PC-9 (cell line): ENCODE data around the gene LCAT. TPM values are rescaled to one million over a fixed set of nuclear protein-coding genes. Genes with fewer than 3 reads are reported as not detected.

Experiments
- BruUV-seq: library from RNA; stranded (reverse); fragments of 400-500 nt; replicated peaks from 2 replicates; lab custom pipeline; 2021; lab: Mats Ljungman, UMichigan
- CTCF ChIA-PET: fragments of 300-600 bp; sonication (Branson Sonifier 250); formaldehyde crosslinking; loops from one replicate; lab custom pipeline; 2022; ENCODE audit warnings: antibody characterized with exemption; lab: Charles Lee
- POLR2A ChIA-PET: fragments of 300-600 bp; sonication (Branson Sonifier 250); formaldehyde crosslinking; loops from one replicate; lab custom pipeline; 2022; ENCODE audit warnings: antibody characterized with exemption; ENCODE audit not compliant: unreplicated experiment; lab: Charles Lee
- DNase-seq, 2 experiments: peaks; one replicate each; pipeline versions ENCODE4 v3.0.0 to v3.0.0-alpha.2; 2015 to 2022; ENCODE audit warnings: mixed read lengths in 1 of 2
- H2AFZ ChIP-seq: fragments of 200-600 bp; sonication (generic); 2 replicates; pipeline ENCODE4 v1.8.1; 2017; ENCODE audit warnings: antibody characterized with exemption
- H3F3A ChIP-seq: fragments of 200-600 bp; sonication (generic); 2 replicates; pipeline ENCODE4 v1.8.1; 2017; ENCODE audit warnings: antibody characterized with exemption, mild to moderate bottlenecking, low read depth; ENCODE audit not compliant: insufficient read depth
- H3K27ac ChIP-seq: fragments of 200-600 bp; sonication (generic); 2 replicates; pipeline ENCODE4 v1.6.1; 2016; ENCODE audit warnings: mixed run types
- H3K27me3 ChIP-seq: fragments of 200-600 bp; sonication (generic); 2 replicates; pipeline ENCODE4 v1.6.1; 2016; ENCODE audit warnings: low read depth, mixed run types; ENCODE audit not compliant: insufficient read depth
- H3K36me3 ChIP-seq: fragments of 200-600 bp; sonication (generic); 2 replicates; pipeline ENCODE4 v1.6.1; 2016; ENCODE audit warnings: low read depth, mixed run types
- H3K4me1 ChIP-seq: fragments of 200-600 bp; sonication (generic); replicated peaks from 2 replicates; pipeline ENCODE4 v1.6.1; 2016; ENCODE audit warnings: mixed run types; ENCODE audit not compliant: insufficient read depth
- H3K4me2 ChIP-seq: fragments of 200-600 bp; sonication (generic); 2 replicates; pipeline ENCODE4 v1.6.1; 2017; ENCODE audit warnings: mixed run types
- H3K4me3 ChIP-seq: fragments of 200-600 bp; sonication (generic); 2 replicates; pipeline ENCODE4 v1.6.1; 2016; ENCODE audit warnings: mixed run types
- H3K79me2 ChIP-seq: fragments of 200-600 bp; sonication (generic); 2 replicates; pipeline ENCODE4 v1.6.1; 2017; ENCODE audit warnings: low read depth, mixed run types
- H3K9me2 ChIP-seq: fragments of 200-600 bp; sonication (generic); 2 replicates; pipeline ENCODE4 v1.8.1; 2017; ENCODE audit warnings: mild to moderate bottlenecking; ENCODE audit not compliant: insufficient read depth
- H3K9me3 ChIP-seq: fragments of 200-600 bp; sonication (generic); 2 replicates; pipeline ENCODE4 v1.8.1; 2016; ENCODE audit warnings: low read depth; ENCODE audit not compliant: insufficient read depth
- H4K20me1 ChIP-seq: fragments of 200-600 bp; sonication (generic); 2 replicates; pipeline ENCODE4 v1.8.1; 2017; ENCODE audit not compliant: insufficient read depth
- CTCF ChIP-seq: fragments of 200-600 bp; sonication (generic); conservative IDR thresholded peaks from 2 replicates; pipeline ENCODE4 v1.6.1; 2017; ENCODE audit warnings: mixed run types, antibody characterized with exemption, mild to moderate bottlenecking, moderate library complexity
- EZH2 ChIP-seq: fragments of 200-600 bp; sonication (generic); IDR thresholded peaks from 2 replicates; pipeline ENCODE4 v1.8.0; 2017; ENCODE audit warnings: antibody characterized with exemption, low read depth
- intact Hi-C: fragments of 100-400 bp; cut with micrococcal nuclease; formaldehyde crosslinking; loops from one replicate; pipeline ENCODE4 v1.10.0; 2022; ENCODE audit not compliant: unreplicated experiment
- total RNA-seq: library from RNA; stranded (reverse); gene quantifications from 2 replicates; pipeline ENCODE4 v1.2.3, GENCODE V29; 2021

LCAT gene
- total RNA-seq, 1 experiment from 2014 or later, result 11.9 TPM

DNA sequence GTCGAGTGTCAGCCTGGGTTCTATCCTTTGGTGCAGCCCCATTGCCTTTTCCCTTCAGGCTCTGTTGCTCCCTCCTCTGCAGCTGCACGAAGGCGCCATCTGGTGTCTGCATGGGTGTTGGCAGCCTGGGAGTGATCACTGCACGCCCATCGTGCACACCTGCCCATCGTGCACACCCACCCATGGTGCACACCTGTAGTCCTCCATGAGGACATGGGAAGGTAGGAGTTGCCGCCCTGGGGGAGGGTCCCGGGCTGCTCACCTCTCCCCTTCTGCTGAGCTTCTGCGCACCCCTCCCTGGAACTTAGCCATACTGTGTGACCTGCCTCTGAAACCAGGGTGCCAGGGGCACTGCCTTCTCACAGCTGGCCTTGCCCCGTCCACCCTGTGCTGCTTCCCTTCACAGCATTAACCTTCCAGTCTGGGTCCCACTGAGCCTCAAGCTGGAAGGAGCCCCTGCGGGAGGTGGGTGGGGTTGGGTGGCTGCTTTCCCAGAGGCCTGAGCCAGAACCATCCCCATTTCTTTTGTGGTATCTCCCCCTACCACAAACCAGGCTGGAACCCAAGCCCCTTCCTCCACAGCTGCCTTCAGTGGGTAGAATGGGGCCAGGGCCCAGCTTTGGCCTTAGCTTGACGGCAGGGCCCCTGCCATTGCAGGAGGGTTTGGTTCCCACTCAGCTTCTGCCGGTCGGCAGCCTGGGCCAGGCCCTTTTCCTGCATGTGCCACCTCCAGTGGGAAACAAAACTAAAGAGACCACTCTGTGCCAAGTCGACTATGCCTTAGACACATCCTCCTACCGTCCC is 15.2 kb downstream of the LCAT start:
- H3K4me2 ChIP-seq, result no peak overlapping the region
- CTCF ChIA-PET, result interaction anchor here (0.6 kb wide), 1 partner anchor 103 kb away, joined by 3 read pairs; no protein-coding TSS in a partner anchor
- no peak overlapping the region for H3K4me3 ChIP-seq
- H3K79me2 ChIP-seq, result no peaks in the 10 kb centered on the region
- H4K20me1 ChIP-seq, result peaks cover 33% of the 10 kb centered on the region
- no peak overlapping the region for H3K27ac ChIP-seq
- intact Hi-C loops, result loop anchor here (1.0 to 5.0 kb wide), 4 partner anchors 36 to 407 kb away; partner anchors contain the start of gene PSKH1
- H3K27me3 ChIP-seq, result no peaks in the 10 kb centered on the region
- no peaks in the 10 kb centered on the region for H3K36me3 ChIP-seq
- POLR2A ChIA-PET, result no interaction called here
- peaks cover 5% of the 10 kb centered on the region; the same call in 1 of the 2 replicates for H3F3A ChIP-seq
- no TSS peak for BruUV-seq
- H2AFZ ChIP-seq, result no peak overlapping the region
- DNase-seq, result peak in 1 of 2 experiments; percentile 64
- H3K9me3 ChIP-seq, result no peaks in the 10 kb centered on the region
- no peaks in the 10 kb centered on the region for H3K4me1 ChIP-seq
- H3K9me2 ChIP-seq, result no peaks in the 10 kb centered on the region
- no peak for TF ChIP-seq EZH2
- TF ChIP-seq CTCF, result peak; percentile 90

GRCh38 chr16:67928147-67928546 is 15.8 kb downstream of the LCAT start:
- Histone ChIP-seq H3K9me3 (no peaks in the 10 kb centered on the region), H3K4me1 (no peaks in the 10 kb centered on the region), H2AFZ (no peak overlapping the region), H3K4me2 (no peak overlapping the region), H3K9me2 (no peaks in the 10 kb centered on the region), H4K20me1 (peaks cover 33% of the 10 kb centered on the region), H3K27ac (no peak overlapping the region), H3K27me3 (no peaks in the 10 kb centered on the region), H3K4me3 (no peak overlapping the region), H3K79me2 (no peaks in the 10 kb centered on the region), H3F3A (peaks cover 5% of the 10 kb centered on the region; the same call in 1 of the 2 replicates), H3K36me3 (no peaks in the 10 kb centered on the region)
- TF ChIP-seq CTCF (no peak), EZH2 (no peak)
- no TSS peak for BruUV-seq
- POLR2A ChIA-PET, result no interaction called here
- CTCF ChIA-PET, result no interaction called here
- intact Hi-C loops, result loop anchor here (1.0 to 5.0 kb wide), 4 partner anchors 36 to 407 kb away; partner anchors contain the start of gene PSKH1
- DNase-seq, result no peak

DNA sequence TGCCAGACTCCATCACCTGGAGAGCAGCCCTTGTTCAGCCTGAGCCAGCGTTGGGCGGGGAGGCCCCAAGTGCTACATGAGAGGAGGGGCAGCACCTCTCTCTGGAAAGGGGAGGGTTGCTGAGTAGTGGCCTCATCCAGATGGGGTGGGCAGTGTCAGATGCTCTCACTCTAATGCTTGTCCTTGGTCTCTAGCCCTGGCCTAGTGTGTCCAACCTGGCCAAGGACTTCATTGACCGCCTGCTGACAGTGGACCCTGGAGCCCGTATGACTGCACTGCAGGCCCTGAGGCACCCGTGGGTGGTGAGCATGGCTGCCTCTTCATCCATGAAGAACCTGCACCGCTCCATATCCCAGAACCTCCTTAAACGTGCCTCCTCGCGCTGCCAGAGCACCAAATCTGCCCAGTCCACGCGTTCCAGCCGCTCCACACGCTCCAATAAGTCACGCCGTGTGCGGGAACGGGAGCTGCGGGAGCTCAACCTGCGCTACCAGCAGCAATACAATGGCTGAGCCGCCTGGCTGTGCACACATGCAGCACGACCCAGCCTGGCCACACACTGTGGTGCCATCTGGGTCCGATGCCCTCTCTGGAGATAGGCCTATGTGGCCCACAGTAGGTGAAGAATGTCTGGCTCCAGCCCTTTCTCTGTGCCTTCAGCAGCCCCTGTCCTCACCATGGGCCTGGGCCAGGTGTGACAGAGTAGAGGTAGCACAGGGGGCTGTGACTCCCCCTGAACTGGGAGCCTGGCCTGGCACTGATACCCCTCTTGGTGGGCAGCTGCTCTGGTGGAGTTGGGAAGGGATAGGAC is 16.6 kb downstream of the LCAT start:
- ChIA-PET POLR2A (no interaction called here), CTCF (no interaction called here)
- intact Hi-C loops, result loop anchor here (5.0 kb wide), 1 partner anchor 35 kb away; the partner anchor contains the start of gene PSKH1
- Histone ChIP-seq H3F3A (peaks cover 5% of the 10 kb centered on the region; the same call in 1 of the 2 replicates), H3K4me1 (no peaks in the 10 kb centered on the region), H3K4me2 (no peak overlapping the region), H3K4me3 (no peak overlapping the region), H4K20me1 (peaks cover 33% of the 10 kb centered on the region), H3K27ac (no peak overlapping the region), H3K27me3 (no peaks in the 10 kb centered on the region), H2AFZ (no peak overlapping the region), H3K9me3 (no peaks in the 10 kb centered on the region), H3K79me2 (no peaks in the 10 kb centered on the region), H3K9me2 (no peaks in the 10 kb centered on the region), H3K36me3 (no peaks in the 10 kb centered on the region)
- no peak for TF ChIP-seq EZH2
- no peak for TF ChIP-seq CTCF
- BruUV-seq, result no TSS peak
- DNase-seq, result no peak
